ENCODE data around the gene ANKHD1.

DNA sequence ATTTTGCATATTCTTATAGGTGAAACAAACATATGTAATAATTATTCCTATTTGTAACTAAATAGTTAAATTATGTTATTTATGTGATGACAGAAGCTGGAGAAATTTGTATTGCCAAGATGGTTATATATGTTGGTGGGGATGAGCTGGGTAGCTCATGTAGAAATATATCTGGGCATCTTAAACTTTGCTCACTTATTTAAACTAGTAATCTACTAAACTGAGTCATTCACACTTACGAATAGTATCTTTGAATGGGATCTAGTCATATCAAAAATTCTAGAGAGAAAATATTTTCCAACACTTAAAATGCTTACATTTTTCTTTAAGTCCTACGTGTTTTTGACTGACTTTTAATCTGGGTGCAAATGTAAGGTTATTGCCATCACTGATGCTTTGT is 101.2 kb downstream of the ANKHD1 start:
- TF ChIP-seq GABPA (IDR thresholded peaks at IDR 0.05 in 1 of 2, conservative IDR thresholded peaks at IDR 0.05 in 1 of 2) = no peak
- no peak for TF ChIP-seq RAD21 (IDR thresholded peaks at IDR 0.05)
- TF ChIP-seq RXRA (IDR thresholded peaks at IDR 0.05) = no peak
- TF ChIP-seq SP1 (IDR thresholded peaks at IDR 0.05) = no peak
- TF ChIP-seq, protein P1, sequence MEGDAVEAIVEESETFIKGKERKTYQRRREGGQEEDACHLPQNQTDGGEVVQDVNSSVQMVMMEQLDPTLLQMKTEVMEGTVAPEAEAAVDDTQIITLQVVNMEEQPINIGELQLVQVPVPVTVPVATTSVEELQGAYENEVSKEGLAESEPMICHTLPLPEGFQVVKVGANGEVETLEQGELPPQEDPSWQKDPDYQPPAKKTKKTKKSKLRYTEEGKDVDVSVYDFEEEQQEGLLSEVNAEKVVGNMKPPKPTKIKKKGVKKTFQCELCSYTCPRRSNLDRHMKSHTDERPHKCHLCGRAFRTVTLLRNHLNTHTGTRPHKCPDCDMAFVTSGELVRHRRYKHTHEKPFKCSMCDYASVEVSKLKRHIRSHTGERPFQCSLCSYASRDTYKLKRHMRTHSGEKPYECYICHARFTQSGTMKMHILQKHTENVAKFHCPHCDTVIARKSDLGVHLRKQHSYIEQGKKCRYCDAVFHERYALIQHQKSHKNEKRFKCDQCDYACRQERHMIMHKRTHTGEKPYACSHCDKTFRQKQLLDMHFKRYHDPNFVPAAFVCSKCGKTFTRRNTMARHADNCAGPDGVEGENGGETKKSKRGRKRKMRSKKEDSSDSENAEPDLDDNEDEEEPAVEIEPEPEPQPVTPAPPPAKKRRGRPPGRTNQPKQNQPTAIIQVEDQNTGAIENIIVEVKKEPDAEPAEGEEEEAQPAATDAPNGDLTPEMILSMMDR (IDR thresholded peaks at IDR 0.05; ENCODE audit: low read depth, low read length, missing input control) = no peak
- no peak for TF ChIP-seq FOXA1 (IDR thresholded peaks at IDR 0.05)
- TF ChIP-seq TAF1 (conservative IDR thresholded peaks at IDR 0.05) = no peak
- TF ChIP-seq, protein P2, sequence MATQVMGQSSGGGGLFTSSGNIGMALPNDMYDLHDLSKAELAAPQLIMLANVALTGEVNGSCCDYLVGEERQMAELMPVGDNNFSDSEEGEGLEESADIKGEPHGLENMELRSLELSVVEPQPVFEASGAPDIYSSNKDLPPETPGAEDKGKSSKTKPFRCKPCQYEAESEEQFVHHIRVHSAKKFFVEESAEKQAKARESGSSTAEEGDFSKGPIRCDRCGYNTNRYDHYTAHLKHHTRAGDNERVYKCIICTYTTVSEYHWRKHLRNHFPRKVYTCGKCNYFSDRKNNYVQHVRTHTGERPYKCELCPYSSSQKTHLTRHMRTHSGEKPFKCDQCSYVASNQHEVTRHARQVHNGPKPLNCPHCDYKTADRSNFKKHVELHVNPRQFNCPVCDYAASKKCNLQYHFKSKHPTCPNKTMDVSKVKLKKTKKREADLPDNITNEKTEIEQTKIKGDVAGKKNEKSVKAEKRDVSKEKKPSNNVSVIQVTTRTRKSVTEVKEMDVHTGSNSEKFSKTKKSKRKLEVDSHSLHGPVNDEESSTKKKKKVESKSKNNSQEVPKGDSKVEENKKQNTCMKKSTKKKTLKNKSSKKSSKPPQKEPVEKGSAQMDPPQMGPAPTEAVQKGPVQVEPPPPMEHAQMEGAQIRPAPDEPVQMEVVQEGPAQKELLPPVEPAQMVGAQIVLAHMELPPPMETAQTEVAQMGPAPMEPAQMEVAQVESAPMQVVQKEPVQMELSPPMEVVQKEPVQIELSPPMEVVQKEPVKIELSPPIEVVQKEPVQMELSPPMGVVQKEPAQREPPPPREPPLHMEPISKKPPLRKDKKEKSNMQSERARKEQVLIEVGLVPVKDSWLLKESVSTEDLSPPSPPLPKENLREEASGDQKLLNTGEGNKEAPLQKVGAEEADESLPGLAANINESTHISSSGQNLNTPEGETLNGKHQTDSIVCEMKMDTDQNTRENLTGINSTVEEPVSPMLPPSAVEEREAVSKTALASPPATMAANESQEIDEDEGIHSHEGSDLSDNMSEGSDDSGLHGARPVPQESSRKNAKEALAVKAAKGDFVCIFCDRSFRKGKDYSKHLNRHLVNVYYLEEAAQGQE (IDR thresholded peaks at IDR 0.05) = no peak
- no peak for TF ChIP-seq JUND (IDR thresholded peaks at IDR 0.05)
- TF ChIP-seq, protein P3, sequence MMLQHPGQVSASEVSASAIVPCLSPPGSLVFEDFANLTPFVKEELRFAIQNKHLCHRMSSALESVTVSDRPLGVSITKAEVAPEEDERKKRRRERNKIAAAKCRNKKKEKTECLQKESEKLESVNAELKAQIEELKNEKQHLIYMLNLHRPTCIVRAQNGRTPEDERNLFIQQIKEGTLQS (IDR thresholded peaks at IDR 0.05) = no peak
- TF ChIP-seq YY1 (IDR thresholded peaks at IDR 0.05) = no peak
- TF ChIP-seq, protein P4, sequence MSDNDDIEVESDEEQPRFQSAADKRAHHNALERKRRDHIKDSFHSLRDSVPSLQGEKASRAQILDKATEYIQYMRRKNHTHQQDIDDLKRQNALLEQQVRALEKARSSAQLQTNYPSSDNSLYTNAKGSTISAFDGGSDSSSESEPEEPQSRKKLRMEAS (IDR thresholded peaks at IDR 0.05) = no peak
- no peak for TF ChIP-seq EGR1 (IDR thresholded peaks at IDR 0.05; ENCODE audit: low read depth in 2 of 2)
